Measurements from ENCODE around the gene CDH13. TPM values are rescaled to one million over a fixed set of nuclear protein-coding genes. Genes with fewer than 3 reads are reported as not detected.

Gene CDH13
- total RNA-seq, 2 donors from 2014 or later = 228 to 280 TPM

- ATAC-seq (ENCODE audit: insufficient number of reproducible peaks, low FRiP score, low read depth) = no peak
Measured at GRCh38 chr16:83674931-83675535, 1048.3 kb downstream of the CDH13 start.

GRCh38 chr16:83676086-83676485 is 1049.3 kb downstream of the CDH13 start:
- no peak overlapping the region for H3K27ac ChIP-seq
- H3K4me3 ChIP-seq = no peak overlapping the region
- TF ChIP-seq, protein P1, sequence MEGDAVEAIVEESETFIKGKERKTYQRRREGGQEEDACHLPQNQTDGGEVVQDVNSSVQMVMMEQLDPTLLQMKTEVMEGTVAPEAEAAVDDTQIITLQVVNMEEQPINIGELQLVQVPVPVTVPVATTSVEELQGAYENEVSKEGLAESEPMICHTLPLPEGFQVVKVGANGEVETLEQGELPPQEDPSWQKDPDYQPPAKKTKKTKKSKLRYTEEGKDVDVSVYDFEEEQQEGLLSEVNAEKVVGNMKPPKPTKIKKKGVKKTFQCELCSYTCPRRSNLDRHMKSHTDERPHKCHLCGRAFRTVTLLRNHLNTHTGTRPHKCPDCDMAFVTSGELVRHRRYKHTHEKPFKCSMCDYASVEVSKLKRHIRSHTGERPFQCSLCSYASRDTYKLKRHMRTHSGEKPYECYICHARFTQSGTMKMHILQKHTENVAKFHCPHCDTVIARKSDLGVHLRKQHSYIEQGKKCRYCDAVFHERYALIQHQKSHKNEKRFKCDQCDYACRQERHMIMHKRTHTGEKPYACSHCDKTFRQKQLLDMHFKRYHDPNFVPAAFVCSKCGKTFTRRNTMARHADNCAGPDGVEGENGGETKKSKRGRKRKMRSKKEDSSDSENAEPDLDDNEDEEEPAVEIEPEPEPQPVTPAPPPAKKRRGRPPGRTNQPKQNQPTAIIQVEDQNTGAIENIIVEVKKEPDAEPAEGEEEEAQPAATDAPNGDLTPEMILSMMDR (IDR thresholded peaks at IDR 0.05) = no peak
- peaks cover 9% of the 10 kb centered on the region for H3K36me3 ChIP-seq
- H3K4me1 ChIP-seq (ENCODE audit: control insufficient read depth in 1 of 2, low read depth in 2 of 2) = no peaks in the 10 kb centered on the region
- ATAC-seq (ENCODE audit: insufficient number of reproducible peaks, low FRiP score, low read depth) = no peak
- no peaks in the 10 kb centered on the region for H3K27me3 ChIP-seq (replicated peaks; ENCODE audit: insufficient read depth)
- no peaks in the 10 kb centered on the region for H3K9me3 ChIP-seq
- DNase-seq (ENCODE audit: low spot score) = no peak

More at GRCh38 chr16:83674931-83675535, 1048.3 kb downstream of the CDH13 start:
- H3K4me3 ChIP-seq = no peak overlapping the region
- TF ChIP-seq, protein P1 (IDR thresholded peaks at IDR 0.05) = no peak
- H3K36me3 ChIP-seq = peaks cover 12% of the 10 kb centered on the region
- H3K27me3 ChIP-seq (replicated peaks; ENCODE audit: insufficient read depth) = no peaks in the 10 kb centered on the region
- no peaks in the 10 kb centered on the region for H3K9me3 ChIP-seq
- no peak for DNase-seq (ENCODE audit: low spot score)
- no peak overlapping the region for H3K27ac ChIP-seq
- no peaks in the 10 kb centered on the region for H3K4me1 ChIP-seq (ENCODE audit: control insufficient read depth in 1 of 2, low read depth in 2 of 2)

DNA sequence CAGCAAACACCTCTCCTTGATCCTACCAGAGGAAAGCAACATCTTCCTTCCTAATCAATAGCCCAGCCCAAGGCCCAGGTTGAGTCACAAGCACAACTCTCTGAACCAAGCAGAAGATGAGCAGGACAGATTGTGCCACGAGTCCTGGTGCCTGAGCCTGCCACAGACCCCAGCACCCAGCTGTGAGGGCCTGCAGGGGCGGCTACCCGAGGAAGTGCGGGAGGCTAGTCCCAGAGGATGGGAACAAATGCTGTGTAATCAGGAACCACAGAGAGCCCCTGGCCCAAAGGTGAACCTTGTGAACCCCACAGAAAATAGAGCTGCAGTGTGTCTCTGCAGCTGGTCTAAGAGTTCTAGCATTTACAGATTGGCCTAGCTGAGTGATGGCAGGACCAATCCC is 1054.2 kb downstream of the CDH13 start:
- TF ChIP-seq, protein P1 (IDR thresholded peaks at IDR 0.05) = no peak
- no peak for ATAC-seq (ENCODE audit: insufficient number of reproducible peaks, low FRiP score, low read depth)
- Histone ChIP-seq H3K36me3 (peaks cover 5% of the 10 kb centered on the region), H3K27ac (no peak overlapping the region), H3K9me3 (no peaks in the 10 kb centered on the region), H3K4me1 (ENCODE audit: control insufficient read depth in 1 of 2, low read depth in 2 of 2) (peaks cover 5 to 13% of the 10 kb centered on the region in 2 donors), H3K27me3 (replicated peaks; ENCODE audit: insufficient read depth) (no peaks in the 10 kb centered on the region), H3K4me3 (no peak overlapping the region)
- DNase-seq (ENCODE audit: low spot score) = no peak

GRCh38 chr16:83681381-83681956 is 1054.7 kb downstream of the CDH13 start:
- Histone ChIP-seq H3K4me1 (ENCODE audit: control insufficient read depth in 1 of 2, low read depth in 2 of 2) (peaks cover 7 to 18% of the 10 kb centered on the region in 2 donors), H3K27ac (no peak overlapping the region), H3K9me3 (no peaks in the 10 kb centered on the region), H3K4me3 (no peak overlapping the region), H3K27me3 (replicated peaks; ENCODE audit: insufficient read depth) (no peaks in the 10 kb centered on the region), H3K36me3 (peaks cover 5% of the 10 kb centered on the region)
- TF ChIP-seq, protein P1 (IDR thresholded peaks at IDR 0.05) = no peak
- ATAC-seq (ENCODE audit: insufficient number of reproducible peaks, low FRiP score, low read depth) (no peak), DNase-seq (ENCODE audit: low spot score) (no peak)

- H3K27me3 ChIP-seq (replicated peaks; ENCODE audit: insufficient read depth) = no peaks in the 10 kb centered on the region
- no peak for DNase-seq (ENCODE audit: low spot score)
- no peak overlapping the region for H3K4me3 ChIP-seq
- no peaks in the 10 kb centered on the region for H3K9me3 ChIP-seq
- H3K27ac ChIP-seq = no peak overlapping the region
- no peak for ATAC-seq (ENCODE audit: insufficient number of reproducible peaks, low FRiP score, low read depth)
- H3K36me3 ChIP-seq = peaks cover 3% of the 10 kb centered on the region
- TF ChIP-seq, protein P1 (IDR thresholded peaks at IDR 0.05) = no peak
- H3K4me1 ChIP-seq (ENCODE audit: control insufficient read depth in 1 of 2, low read depth in 2 of 2) = peaks cover 9 to 25% of the 10 kb centered on the region in 2 donors
Measured at GRCh38 chr16:83682116-83682867, 1055.5 kb downstream of the CDH13 start.
